ENCODE results near the gene PHACTR3.

- TF ChIP-seq CTCF (IDR thresholded peaks at IDR 0.05; ENCODE audit: low read length), result no peak
- TF ChIP-seq EZH2 (IDR thresholded peaks at IDR 0.05; ENCODE audit: borderline replicate concordance, low read length), result no peak
Observed at GRCh38 chr20:59672576-59672975, 68.2 kb downstream of the PHACTR3 start.

Data from OCI-LY1 (cell line).